SK-N-MC (cell line): ENCODE data around the gene TRABD2B.

Experiments used
- DNase-seq: peaks from one replicate; pipeline ENCODE4 v3.0.0-alpha.2; 2011; ENCODE audit warnings: low read depth, low spot score
- H3K27ac ChIP-seq: fragments of 200-600 bp; sonication (generic); 2 replicates; pipeline ENCODE4 v1.5.1; 2016; ENCODE audit warnings: mixed run types
- H3K36me3 ChIP-seq: fragments of 200-600 bp; sonication (generic); 2 replicates; pipeline ENCODE4 v1.6.1; 2017; ENCODE audit warnings: antibody characterized with exemption, low read length, mixed read lengths; ENCODE audit not compliant: insufficient read depth
- H3K4me3 ChIP-seq: fragments of 200-600 bp; sonication (generic); 2 replicates; pipeline ENCODE4 v1.5.1; 2016
- H3K9ac ChIP-seq: fragments of 200-600 bp; sonication (generic); 2 replicates; pipeline ENCODE4 v1.8.0; 2017; ENCODE audit warnings: mixed run types, mixed read lengths; ENCODE audit not compliant: insufficient read length
- H3K9me3 ChIP-seq: fragments of 200-600 bp; sonication (generic); 2 replicates; pipeline ENCODE4 v1.6.1; 2017; ENCODE audit warnings: low read depth, mild to moderate bottlenecking, antibody characterized with exemption, low read length, moderate library complexity, mixed read lengths
- EZH2 ChIP-seq: fragments of 200-600 bp; sonication (generic); IDR thresholded peaks from one replicate; pipeline ENCODE4 v1.6.1; 2017; ENCODE audit warnings: antibody characterized with exemption
- FOXP2 ChIP-seq: optimal IDR thresholded peaks from 2 replicates; pipeline ENCODE3; 2011; ENCODE audit warnings: mild to moderate bottlenecking, moderate library complexity; ENCODE audit not compliant: insufficient read depth; ENCODE audit errors: extremely low read length, control extremely low read depth
- POLR2AphosphoS5 ChIP-seq: IDR thresholded peaks from 2 replicates; pipeline ENCODE4 v1.6.1; 2012; ENCODE audit warnings: mild to moderate bottlenecking, low read depth, low read length, borderline replicate concordance

TRABD2B gene

DNA sequence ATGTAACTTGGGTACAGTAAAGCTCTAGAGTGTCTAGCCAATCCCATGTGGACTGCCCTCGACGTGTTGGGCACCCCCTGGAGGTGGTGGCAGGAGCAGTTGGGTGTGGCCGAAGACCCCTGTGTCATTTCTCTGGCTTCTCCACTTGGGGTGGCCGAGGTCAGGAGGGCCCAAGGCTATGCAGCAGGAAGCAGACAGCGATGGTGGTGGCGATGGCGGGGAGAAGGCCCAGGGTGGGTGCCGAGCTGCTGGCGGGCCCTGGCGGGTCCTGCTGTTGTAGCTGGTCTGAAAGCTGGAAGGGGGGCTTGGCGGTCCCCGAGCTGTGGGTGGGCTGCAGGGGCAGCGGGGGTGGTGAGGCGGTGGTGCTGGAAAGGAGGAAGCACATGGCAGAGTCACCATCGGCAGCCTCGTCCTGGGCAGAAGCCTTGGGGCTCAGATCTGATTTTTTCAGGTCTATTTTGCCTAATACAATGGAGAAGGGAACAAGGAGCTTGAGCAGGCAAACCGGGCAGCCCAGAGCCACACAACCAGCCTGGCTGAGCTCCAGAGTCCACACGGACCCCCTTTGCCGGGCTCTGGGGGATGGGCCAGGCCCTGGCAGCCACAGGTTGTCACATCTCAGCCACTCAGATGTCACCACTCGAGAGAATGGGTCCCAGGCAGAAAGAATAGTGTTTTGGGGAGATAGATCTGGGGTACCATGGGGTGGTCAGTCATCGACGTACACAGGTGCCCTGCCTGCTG, 231.3 kb downstream of the TRABD2B start:
- Histone ChIP-seq H3K9me3 (no peaks in the 10 kb centered on the region), H3K4me3 (no peak overlapping the region), H3K9ac (no peak overlapping the region), H3K27ac (no peak overlapping the region), H3K36me3 (no peaks in the 10 kb centered on the region)
- TF ChIP-seq FOXP2: no peak
- TF ChIP-seq POLR2AphosphoS5: no peak
- TF ChIP-seq EZH2: no peak
- DNase-seq: no peak

DNA sequence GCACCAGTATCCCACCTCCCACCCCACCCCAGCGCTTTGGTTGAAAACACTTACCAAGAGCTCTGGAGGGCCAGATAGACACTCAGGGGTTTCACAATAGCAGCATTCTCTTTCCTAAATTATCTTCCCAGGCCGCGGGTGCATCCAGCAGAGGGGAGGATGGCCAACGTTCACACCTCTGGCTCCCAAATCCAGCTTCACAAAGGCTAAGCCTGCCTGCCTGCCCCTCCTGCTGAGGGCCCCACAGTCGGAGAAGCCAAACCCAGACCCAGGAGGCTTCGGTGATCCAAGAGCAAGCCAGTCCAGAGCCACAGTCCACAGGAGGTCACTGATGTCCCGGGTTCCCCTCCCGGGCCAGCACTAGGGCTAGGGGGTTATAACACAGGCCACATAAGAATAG, 231.9 kb downstream of the TRABD2B start:
- H3K9me3 ChIP-seq: no peaks in the 10 kb centered on the region
- H3K9ac ChIP-seq: no peak overlapping the region
- H3K27ac ChIP-seq: no peak overlapping the region
- no peaks in the 10 kb centered on the region for H3K36me3 ChIP-seq
- no peak for TF ChIP-seq EZH2
- no peak for TF ChIP-seq FOXP2
- TF ChIP-seq POLR2AphosphoS5: no peak
- no peak overlapping the region for H3K4me3 ChIP-seq
- DNase-seq: no peak

DNA sequence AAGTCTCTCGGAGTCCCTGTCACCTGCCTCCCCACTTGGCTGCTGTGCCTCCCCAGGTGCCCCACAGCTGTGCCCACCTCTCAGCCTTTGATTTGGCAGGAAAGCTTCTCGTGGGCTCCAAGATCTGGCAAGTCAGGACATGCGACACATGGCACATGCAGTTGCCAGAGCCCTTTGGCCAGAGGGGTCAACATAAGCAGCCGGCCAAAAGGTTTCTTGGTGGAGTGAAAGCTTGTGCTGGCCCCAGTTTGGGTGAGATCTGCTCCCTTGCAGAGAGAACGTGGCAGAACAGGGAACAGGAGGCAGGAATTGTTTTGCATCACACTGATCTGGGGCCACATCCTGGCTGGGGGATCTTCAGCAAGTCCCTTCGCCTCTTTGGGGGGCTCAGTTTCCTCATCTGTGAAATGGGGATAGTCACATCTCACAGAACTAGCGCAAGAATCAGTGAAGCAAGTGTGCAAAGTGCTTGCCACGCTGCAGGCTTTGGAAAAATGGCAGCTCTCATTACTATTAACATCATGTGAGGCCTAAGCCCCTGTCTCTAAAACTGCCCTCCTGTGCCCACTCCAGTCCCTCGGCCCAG, 232.6 kb downstream of the TRABD2B start:
- H3K4me3 ChIP-seq: no peak overlapping the region
- no peak overlapping the region for H3K27ac ChIP-seq
- DNase-seq: no peak
- H3K36me3 ChIP-seq: no peaks in the 10 kb centered on the region
- TF ChIP-seq POLR2AphosphoS5: no peak
- no peak for TF ChIP-seq FOXP2
- no peak for TF ChIP-seq EZH2
- no peak overlapping the region for H3K9ac ChIP-seq
- no peaks in the 10 kb centered on the region for H3K9me3 ChIP-seq

DNA sequence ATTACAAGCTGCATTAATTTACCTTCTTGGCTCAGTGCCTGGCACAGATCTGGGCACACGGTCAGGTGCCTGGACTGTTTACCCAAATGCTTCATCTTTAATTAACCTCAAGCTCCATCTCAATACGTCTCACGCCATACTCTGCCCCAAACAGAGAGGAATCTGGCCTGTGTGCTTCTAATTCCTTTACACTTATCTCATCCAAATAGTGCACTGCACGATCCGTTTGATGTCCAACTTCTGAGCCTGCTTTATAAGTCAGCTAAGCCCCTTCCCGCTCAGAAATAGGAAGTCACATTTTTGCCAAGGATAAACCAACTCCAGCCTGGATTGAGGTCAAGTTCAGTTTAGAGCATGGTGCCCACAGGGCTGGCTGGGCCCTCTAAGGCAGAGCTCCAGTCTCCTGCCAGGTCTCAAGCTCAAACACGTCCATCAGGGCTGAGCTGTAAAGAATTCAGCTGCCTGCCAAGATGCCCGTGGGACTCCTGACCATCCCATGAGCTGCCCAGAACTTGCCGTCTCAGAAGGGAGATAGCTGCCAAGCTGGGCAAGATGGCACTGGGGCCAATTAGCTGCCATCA, 233.5 kb downstream of the TRABD2B start:
- no peak for DNase-seq
- no peaks in the 10 kb centered on the region for H3K36me3 ChIP-seq
- H3K9ac ChIP-seq: no peak overlapping the region
- no peak overlapping the region for H3K4me3 ChIP-seq
- H3K9me3 ChIP-seq: no peaks in the 10 kb centered on the region
- no peak overlapping the region for H3K27ac ChIP-seq
- no peak for TF ChIP-seq EZH2
- TF ChIP-seq POLR2AphosphoS5: no peak
- no peak for TF ChIP-seq FOXP2

DNA sequence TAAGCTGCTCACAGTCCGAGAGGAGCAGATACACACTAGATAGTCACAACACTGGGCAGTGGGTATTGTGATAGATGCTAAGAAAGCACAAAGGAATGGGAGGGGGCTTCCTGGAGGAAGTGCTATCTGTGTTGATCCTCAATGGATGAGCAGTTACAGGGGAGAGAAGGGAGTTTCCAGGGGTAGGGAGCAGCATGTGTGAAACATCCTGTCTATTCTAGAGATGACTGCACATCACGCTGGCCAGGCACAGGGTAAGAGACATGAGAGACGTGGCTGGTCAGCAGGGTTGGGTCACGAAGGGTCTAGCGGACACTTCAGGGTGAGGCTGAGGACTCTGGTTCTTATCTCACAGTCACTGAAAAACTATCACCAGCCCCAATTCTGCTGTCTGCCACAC, 235.2 kb downstream of the TRABD2B start:
- no peak overlapping the region for H3K27ac ChIP-seq
- no peaks in the 10 kb centered on the region for H3K36me3 ChIP-seq
- no peak overlapping the region for H3K4me3 ChIP-seq
- TF ChIP-seq FOXP2 (no peak), POLR2AphosphoS5 (no peak), EZH2 (no peak)
- no peak for DNase-seq
- no peak overlapping the region for H3K9ac ChIP-seq
- no peaks in the 10 kb centered on the region for H3K9me3 ChIP-seq

DNA sequence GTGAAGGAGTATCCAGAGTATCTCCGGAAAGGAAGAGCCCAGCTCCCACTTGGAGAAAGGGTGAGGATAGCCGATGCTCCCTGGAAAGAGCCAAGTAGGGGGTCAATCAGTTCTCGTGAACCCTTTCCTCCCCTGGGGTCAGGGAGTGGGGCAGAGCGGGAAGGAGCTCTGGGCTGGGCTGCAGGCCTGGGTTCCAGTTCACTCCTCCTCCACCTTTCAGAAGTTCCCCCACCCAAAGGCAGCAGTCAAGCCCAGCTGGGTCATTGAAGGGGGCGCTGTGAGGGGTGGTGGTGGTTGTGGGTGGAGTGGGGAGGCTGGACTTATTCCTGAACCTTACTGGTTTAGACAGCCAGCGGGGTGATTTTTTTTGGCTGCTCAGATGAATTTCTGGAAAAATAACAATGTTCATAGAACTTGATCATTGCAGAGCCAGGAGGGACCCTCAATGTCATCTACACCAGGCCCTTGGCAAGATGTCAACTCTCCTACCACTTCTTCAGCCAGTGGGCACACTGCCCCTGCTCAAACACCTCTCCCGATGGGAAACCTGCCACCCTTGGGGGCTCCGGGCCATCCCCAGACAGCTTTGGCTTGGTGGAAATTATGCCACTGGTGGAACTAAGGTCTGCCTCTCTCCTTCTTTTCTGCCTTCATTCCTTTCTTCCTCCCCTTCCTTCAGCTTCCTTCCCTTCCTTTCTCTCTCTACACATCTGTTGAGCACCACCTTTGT, 235.8 kb downstream of the TRABD2B start:
- DNase-seq: no peak
- H3K9me3 ChIP-seq: no peaks in the 10 kb centered on the region
- no peaks in the 10 kb centered on the region for H3K36me3 ChIP-seq

DNA sequence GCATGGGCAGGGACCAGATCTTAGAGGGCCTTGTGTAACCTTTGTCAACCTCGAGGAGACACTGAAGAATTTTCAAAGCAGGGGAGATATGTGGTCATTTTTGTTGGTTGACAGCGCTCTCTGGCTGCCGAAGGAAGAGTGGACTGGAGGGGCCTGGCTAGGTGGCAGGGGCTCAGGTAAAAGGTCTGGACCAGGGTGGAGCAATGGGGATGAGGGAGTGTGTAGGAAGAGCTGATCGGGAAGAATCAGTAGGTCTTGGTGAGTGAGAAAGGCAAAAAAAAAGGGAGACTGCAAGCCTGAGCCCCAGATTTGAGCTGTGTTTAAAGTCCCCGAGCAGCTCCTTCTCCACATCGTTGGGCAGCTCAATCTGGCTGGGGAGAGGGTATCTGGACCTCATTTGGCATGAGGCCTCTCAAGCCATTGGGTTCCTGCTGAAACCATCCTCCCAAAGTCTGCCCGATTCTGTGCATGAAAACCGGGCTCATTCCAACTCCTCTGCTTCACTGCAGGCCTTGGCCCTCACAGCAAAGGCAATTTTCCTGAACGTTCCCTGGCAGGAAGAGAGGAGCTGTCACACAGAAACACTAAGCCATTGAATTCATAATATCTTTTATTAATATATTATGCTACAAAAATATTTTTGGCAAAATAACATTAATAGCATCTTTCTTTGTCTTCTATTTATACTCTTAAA, 237.1 kb downstream of the TRABD2B start:
- Histone ChIP-seq H3K4me3 (no peak overlapping the region), H3K9ac (no peak overlapping the region), H3K9me3 (no peaks in the 10 kb centered on the region), H3K27ac (no peak overlapping the region), H3K36me3 (no peaks in the 10 kb centered on the region)
- no peak for TF ChIP-seq POLR2AphosphoS5
- DNase-seq: no peak

More for the DNA sequence above, 235.8 kb downstream of the TRABD2B start:
- H3K9ac ChIP-seq: no peak overlapping the region
- H3K4me3 ChIP-seq: no peak overlapping the region
- no peak overlapping the region for H3K27ac ChIP-seq
- TF ChIP-seq EZH2 (no peak), FOXP2 (no peak), POLR2AphosphoS5 (no peak)

DNA sequence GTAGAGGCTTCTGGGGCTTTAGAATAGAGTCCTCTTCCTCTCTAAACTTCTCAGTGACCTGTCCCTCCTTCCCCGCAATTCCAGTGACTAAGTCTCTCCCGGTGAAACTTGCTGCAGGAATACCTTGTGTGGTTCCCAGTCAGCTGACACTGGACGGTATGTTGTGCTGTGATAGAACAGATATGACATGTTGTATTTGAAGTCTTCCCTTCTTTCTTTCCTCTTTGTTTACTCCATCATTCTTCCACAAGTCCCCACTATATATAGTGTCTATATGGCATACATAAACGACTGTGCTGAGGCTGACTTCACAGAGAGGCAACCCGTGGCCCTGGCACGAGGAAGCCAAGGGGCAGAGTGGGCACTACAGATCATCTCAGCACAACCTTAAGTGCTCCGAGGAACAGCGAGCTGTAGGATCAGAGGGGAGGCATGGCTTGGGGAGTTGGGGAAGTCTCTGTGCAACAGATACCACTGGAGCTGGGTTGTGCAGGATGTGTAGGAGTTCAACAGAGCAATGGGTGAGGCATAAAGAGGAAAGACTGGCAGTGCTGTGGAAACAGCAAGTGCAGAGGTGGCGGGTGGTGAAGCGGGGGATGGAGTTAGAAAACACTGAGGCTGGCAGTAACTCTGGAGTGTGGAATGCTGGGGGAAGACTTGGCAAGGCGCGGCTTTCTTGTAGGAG, 237.8 kb downstream of the TRABD2B start:
- DNase-seq: no peak
- no peaks in the 10 kb centered on the region for H3K9me3 ChIP-seq
- H3K9ac ChIP-seq: no peak overlapping the region
- no peaks in the 10 kb centered on the region for H3K36me3 ChIP-seq
- TF ChIP-seq POLR2AphosphoS5: no peak
- no peak for TF ChIP-seq EZH2
- no peak for TF ChIP-seq FOXP2
- no peak overlapping the region for H3K27ac ChIP-seq
- no peak overlapping the region for H3K4me3 ChIP-seq
